Measurements from ENCODE around the gene FBXO34. TPM values are rescaled to one million over a fixed set of nuclear protein-coding genes. Genes with fewer than 3 reads are reported as not detected.

The FBXO34 gene
- total RNA-seq: 27.6 and 31.7 TPM in 2 replicates

GRCh38 chr14:55270832-55271571 is at the start of gene FBXO34:
Gene FBXO34, plus strand, starts transcription at chr14:55271421. Its CDS starts 78,970 bp downstream, at chr14:55350391.
- peak; percentile 83 for DNase-seq (ENCODE audit: low read depth, low spot score)

- no peak for DNase-seq (ENCODE audit: low read depth, low spot score)
Observed at GRCh38 chr14:55221968-55222367, 49.3 kb upstream of the FBXO34 start.

- DNase-seq (ENCODE audit: low read depth, low spot score): no peak
Observed at GRCh38 chr14:55223364-55223763, 47.9 kb upstream of the FBXO34 start.

- DNase-seq (ENCODE audit: low read depth, low spot score): no peak
Observed at GRCh38 chr14:55228261-55228660, 43.0 kb upstream of the FBXO34 start.

GRCh38 chr14:55233591-55233990 is 37.6 kb upstream of the FBXO34 start:
- no peak for DNase-seq (ENCODE audit: low read depth, low spot score)

GRCh38 chr14:55238019-55238680 is 33.1 kb upstream of the FBXO34 start:
- no peak for DNase-seq (ENCODE audit: low read depth, low spot score)

GRCh38 chr14:55239320-55239719 is 31.9 kb upstream of the FBXO34 start:
- no peak for DNase-seq (ENCODE audit: low read depth, low spot score)

GRCh38 chr14:55240526-55241178 is 30.6 kb upstream of the FBXO34 start:
- no peak for DNase-seq (ENCODE audit: low read depth, low spot score)

- DNase-seq (ENCODE audit: low read depth, low spot score): no peak
Observed at GRCh38 chr14:55241673-55242072, 29.5 kb upstream of the FBXO34 start.

- no peak for DNase-seq (ENCODE audit: low read depth, low spot score)
Observed at GRCh38 chr14:55243386-55243785, 27.8 kb upstream of the FBXO34 start.

GRCh38 chr14:55243813-55244212 is 27.4 kb upstream of the FBXO34 start:
- DNase-seq (ENCODE audit: low read depth, low spot score): no peak

- DNase-seq (ENCODE audit: low read depth, low spot score): no peak
Observed at GRCh38 chr14:55245657-55246268, 25.5 kb upstream of the FBXO34 start.

- DNase-seq (ENCODE audit: low read depth, low spot score): no peak
Observed at GRCh38 chr14:55248411-55248810, 22.8 kb upstream of the FBXO34 start.

GRCh38 chr14:55249423-55249822 is 21.8 kb upstream of the FBXO34 start:
- no peak for DNase-seq (ENCODE audit: low read depth, low spot score)

- no peak for DNase-seq (ENCODE audit: low read depth, low spot score)
Observed at GRCh38 chr14:55253276-55253675, 17.9 kb upstream of the FBXO34 start.

GRCh38 chr14:55254581-55254980 is 16.6 kb upstream of the FBXO34 start:
- DNase-seq (ENCODE audit: low read depth, low spot score): no peak

- no peak for DNase-seq (ENCODE audit: low read depth, low spot score)
Observed at GRCh38 chr14:55255979-55256378, 15.2 kb upstream of the FBXO34 start.

GRCh38 chr14:55256586-55256985 is 14.6 kb upstream of the FBXO34 start:
- no peak for DNase-seq (ENCODE audit: low read depth, low spot score)

GRCh38 chr14:55265197-55265596 is 6.0 kb upstream of the FBXO34 start:
- no peak for DNase-seq (ENCODE audit: low read depth, low spot score)

GRCh38 chr14:55267820-55268219 is 3.4 kb upstream of the FBXO34 start:
- no peak for DNase-seq (ENCODE audit: low read depth, low spot score)

GRCh38 chr14:55271572-55272298 is 514 bp downstream of the FBXO34 start:
- peak; percentile 4 for DNase-seq (ENCODE audit: low read depth, low spot score)

Data from pulmonary artery endothelial cell (primary cell).